Adrenal gland (tissue), 12 donors: Measurements from ENCODE around the gene TUB. TPM values are rescaled to one million over a fixed set of nuclear protein-coding genes. Genes with fewer than 3 reads are reported as not detected.

ENCODE experiments used
- DNase-seq, 7 donors: peaks; one replicate each; pipeline ENCODE4 v3.0.0-alpha.2; 2019 to 2020
- H3K27ac ChIP-seq, 5 donors: fragments of 200-600 bp; sonication (generic) in 4 of 5; 1 replicate in 3 of 5; 2 replicates in 2 of 5; pipeline versions ENCODE4 v1.5.1 to v1.8.0; 2016 to 2020; ENCODE audit warnings: mild to moderate bottlenecking in 1 of 5
- H3K27me3 ChIP-seq: fragments of 200-600 bp; 2 replicates; pipeline ENCODE4 v1.8.0; 2021
- H3K36me3 ChIP-seq, 2 donors: fragments of 200-600 bp; replicated peaks in 1 of 2; 1 replicate in 1 of 2; 2 replicates in 1 of 2; pipeline versions ENCODE4 v1.5.1 to v1.8.0; 2018 to 2022
- H3K4me1 ChIP-seq, 2 donors: fragments of 200-600 bp; replicated peaks in 1 of 2; 1 replicate in 1 of 2; 2 replicates in 1 of 2; pipeline versions ENCODE4 v1.5.1 to v1.8.0; 2018 to 2021
- H3K4me3 ChIP-seq, 4 donors: fragments of 200-600 bp; sonication (generic) in 3 of 4; one replicate each; pipeline ENCODE4 v1.5.1; 2016 to 2018
- H3K9me3 ChIP-seq, 3 donors: fragments of 200-600 bp; sonication (generic) in 1 of 3; replicated peaks in 1 of 3; 1 replicate in 2 of 3; 2 replicates in 1 of 3; pipeline versions ENCODE4 v1.5.1 to v1.8.0; 2016 to 2021
- CTCF ChIP-seq, 6 experiments: fragments of 450-650 bp in 4 of 6; fragments of 200-600 bp in 2 of 6; sonication (generic) in 1 of 6; IDR thresholded peaks; 1 replicate in 5 of 6; 2 replicates in 1 of 6; pipeline versions ENCODE4 v1.5.1 to v1.8.0; 2016 to 2021; ENCODE audit warnings: antibody characterized with exemption in 6 of 6, mild to moderate bottlenecking in 2 of 6, moderate library complexity in 1 of 6
- POLR2A ChIP-seq, 2 donors: fragments of 450-650 bp; IDR thresholded peaks; one replicate each; pipeline ENCODE4 v1.6.1; 2017; ENCODE audit warnings: antibody characterized with exemption in 2 of 2, mild to moderate bottlenecking in 2 of 2, moderate library complexity in 1 of 2
- WGBS, 4 donors: extraction: QIAGEN DNeasy Blood & Tissue Kit in 2 of 4; methylation state at CpG; one replicate each; pipeline versions ENCODE4 v1.1.5 to v1.1.7; 2013 to 2017; 5-methylcytosine and 5-hydroxymethylcytosine counted together
- intact Hi-C, 2 donors: fragments of 100-400 bp; cut with DNase I; formaldehyde crosslinking; loops; one replicate each; pipeline versions ENCODE4 v1.14.1 to v1.15.0; 2022 to 2023
- polyA plus RNA-seq, 3 donors: library from polyadenylated mRNA; stranded (reverse); fragments of 200-250 nt in 2 of 3; fragments of 350-450 nt in 1 of 3; fragmentation: Illumina TruSeq in 1 of 3; extraction: RNeasy Lipid Tissue Mini Kit (QIAGEN cat#74804) in 1 of 3; gene quantifications; one replicate each; pipeline ENCODE4 v1.2.3, GENCODE V29; 2013 to 2014
- total RNA-seq, 9 donors: library from RNA; depleted of rRNA in 4 of 9; stranded (reverse); fragments of >200 nt in 4 of 9; fragments of 120-200 nt in 1 of 9; fragmentation: NEBNext Ultra II Directional in 1 of 9; extraction: Animal tissue kit (Norgen Biotek cat#: 25700) in 1 of 9; gene quantifications; one replicate each; pipeline versions ENCODE4 v1.1.0 to v1.2.4, GENCODE V29; 2013 to 2023
- donor health status: healthy with polysubstance abuse.
- donor health status: Bipolar disorder and iron deficiency.
- donor health status: DM: yes; HTN: yes; CAD: no.
- donor health status: DM: no; HTN: no; CAD: no.
- donor health status: DM: no; HTN: no; CAD: no.
- donor health status: DM: yes; HTN: yes; CAD: no.

TUB gene
- total and polyA plus RNA-seq, 12 donors, result 2.8 to 26.8 (median 12.0) TPM

- H3K9me3 ChIP-seq, result no peaks in the 10 kb centered on the region
- H3K4me3 ChIP-seq, result no peak overlapping the region
- DNase-seq, result no peak
- TF ChIP-seq POLR2A (IDR thresholded peaks at IDR 0.05), result no peak
- TF ChIP-seq CTCF (IDR thresholded peaks at IDR 0.05), result no peak
- 88 to 98% (median 96%) methylated on average over 4 of the region's 4 CpGs for WGBS, 4 donors
- no peaks in the 10 kb centered on the region for H3K36me3 ChIP-seq
- peaks cover 32 to 41% of the 10 kb centered on the region in 2 donors for H3K4me1 ChIP-seq
- no peaks in the 10 kb centered on the region for H3K27me3 ChIP-seq
- intact Hi-C loops, result no loop called here
- peak overlapping the region in 3 of 5 donors; percentile 89 to 93 (median 91) for H3K27ac ChIP-seq
Observed at GRCh38 chr11:8067567-8067928, 13.5 kb upstream of the TUB start.

GRCh38 chr11:8067929-8068575 lies 13.0 kb upstream of the TUB start:
- H3K4me1 ChIP-seq, result peaks cover 27 to 36% of the 10 kb centered on the region in 2 donors
- H3K27me3 ChIP-seq, result no peaks in the 10 kb centered on the region
- H3K27ac ChIP-seq, result peak overlapping the region; percentile 70 to 93 (median 89)
- TF ChIP-seq POLR2A (IDR thresholded peaks at IDR 0.05), result no peak
- TF ChIP-seq CTCF (IDR thresholded peaks at IDR 0.05), result no peak
- H3K36me3 ChIP-seq, result no peaks in the 10 kb centered on the region
- DNase-seq, result peak in 2 of 7 donors; percentile 33 to 58
- H3K9me3 ChIP-seq, result no peaks in the 10 kb centered on the region
- intact Hi-C loops, result no loop called here
- WGBS, 4 donors, result 66 to 72% (median 67%) methylated on average over 13 of the region's 13 CpGs
- no peak overlapping the region for H3K4me3 ChIP-seq

- peak; percentile 79 to 94 (median 90) for DNase-seq
- Histone ChIP-seq H3K4me3 (no peak overlapping the region), H3K9me3 (no peaks in the 10 kb centered on the region), H3K36me3 (no peaks in the 10 kb centered on the region), H3K27me3 (no peaks in the 10 kb centered on the region), H3K27ac (peak overlapping the region; percentile 70 to 93 (median 89)), H3K4me1 (peaks cover 21 to 30% of the 10 kb centered on the region in 2 donors)
- TF ChIP-seq POLR2A (IDR thresholded peaks at IDR 0.05) (peak; percentile 21 to 78), CTCF (IDR thresholded peaks at IDR 0.05) (no peak)
- WGBS, 4 donors, result 12 to 28% (median 15%) methylated on average over 6 to 15 of the region's 15 CpGs
- intact Hi-C loops, result no loop called here
Observed at GRCh38 chr11:8068605-8069221, 12.3 kb upstream of the TUB start.

- H3K4me1 ChIP-seq, result peaks cover 19 to 24% of the 10 kb centered on the region in 2 donors
- H3K4me3 ChIP-seq, result no peak overlapping the region
- intact Hi-C loops, result loop anchor here (5.0 kb wide), 2 partner anchors 32 to 37 kb away; no protein-coding TSS in a partner anchor
- H3K36me3 ChIP-seq, result no peaks in the 10 kb centered on the region
- TF ChIP-seq POLR2A (IDR thresholded peaks at IDR 0.05) (no peak), CTCF (IDR thresholded peaks at IDR 0.05) (no peak)
- H3K27me3 ChIP-seq, result no peaks in the 10 kb centered on the region
- H3K27ac ChIP-seq, result peak overlapping the region in 4 of 5 donors; percentile 82 to 93 (median 90)
- H3K9me3 ChIP-seq, result no peaks in the 10 kb centered on the region
- 73 to 87% (median 85%) methylated on average over 4 to 8 of the region's 8 CpGs for WGBS, 4 donors
- DNase-seq, result peak in 2 of 7 donors; percentile 7 to 20
Observed at GRCh38 chr11:8069771-8070170, 11.2 kb upstream of the TUB start.
